Measurements from ENCODE around the gene FKBP15.

The FKBP15 gene

GRCh38 chr9:113222482-113222841 is 1.4 kb upstream of the FKBP15 start:
- Mint-ChIP-seq H3K4me1 (peaks cover 26% of the 10 kb centered on the region), H3K27me3 (no peaks in the 10 kb centered on the region), H3K9me3 (no peaks in the 10 kb centered on the region), H3K36me3 (ENCODE audit: insufficient read depth) (peaks cover 12% of the 10 kb centered on the region), H3K27ac (ENCODE audit: low read depth) (no peak overlapping the region), H3K4me3 (peak overlapping the region; percentile 91)
- no peak for DNase-seq (ENCODE audit: low spot score in 2 of 2)
- no peak for ATAC-seq (replicated peaks; ENCODE audit: extremely low read depth, poor library complexity, severe bottlenecking)

DNA sequence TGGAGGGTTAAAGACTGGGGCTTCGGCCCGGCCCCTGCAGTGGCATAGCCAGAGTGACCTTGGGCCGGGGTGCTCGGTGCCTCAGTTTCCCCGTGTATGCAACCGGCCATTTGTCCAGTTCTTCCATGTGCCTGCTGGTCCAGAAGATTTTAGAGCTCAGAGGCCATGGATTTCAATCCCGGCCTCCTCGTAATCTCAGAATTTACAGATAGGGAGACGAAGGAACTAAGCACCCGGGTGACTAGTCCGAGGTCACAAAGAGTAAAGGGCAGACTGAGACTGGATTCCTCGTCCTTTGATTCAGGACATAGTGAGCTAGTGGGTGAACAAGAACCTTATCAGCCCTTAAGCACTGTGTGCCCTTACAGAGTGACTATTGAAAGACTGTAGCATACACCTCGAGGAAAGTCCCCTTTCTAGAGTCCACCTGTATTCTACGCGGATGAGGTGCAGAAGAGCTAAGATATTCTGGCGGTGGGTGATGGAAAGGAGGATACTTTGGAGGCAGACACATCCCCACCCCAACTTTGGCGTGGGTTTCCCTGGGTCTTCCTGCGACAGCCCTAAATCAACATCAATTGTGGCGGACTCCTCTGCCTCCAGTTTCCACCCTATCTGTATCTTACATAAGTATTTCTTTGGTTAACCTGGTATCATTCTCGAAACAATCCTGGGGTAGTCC is 864 bp upstream of the FKBP15 start:
- no peaks in the 10 kb centered on the region for H3K9me3 Mint-ChIP-seq
- H3K4me1 Mint-ChIP-seq, result peaks cover 26% of the 10 kb centered on the region
- H3K4me3 Mint-ChIP-seq, result peak overlapping the region; percentile 91
- H3K36me3 Mint-ChIP-seq (ENCODE audit: insufficient read depth), result peaks cover 14% of the 10 kb centered on the region
- ATAC-seq (replicated peaks; ENCODE audit: extremely low read depth, poor library complexity, severe bottlenecking) (no peak), DNase-seq (ENCODE audit: low spot score in 2 of 2) (no peak)
- no peaks in the 10 kb centered on the region for H3K27me3 Mint-ChIP-seq
- H3K27ac Mint-ChIP-seq (ENCODE audit: low read depth), result peak overlapping the region; percentile 89

- Mint-ChIP-seq H3K4me3 (peak overlapping the region; percentile 91), H3K9me3 (no peaks in the 10 kb centered on the region), H3K27ac (ENCODE audit: low read depth) (peak overlapping the region; percentile 89), H3K4me1 (peaks cover 26% of the 10 kb centered on the region), H3K36me3 (ENCODE audit: insufficient read depth) (peaks cover 12% of the 10 kb centered on the region), H3K27me3 (no peaks in the 10 kb centered on the region)
- ATAC-seq (replicated peaks; ENCODE audit: extremely low read depth, poor library complexity, severe bottlenecking) (peak; percentile 42), DNase-seq (ENCODE audit: low spot score in 2 of 2) (no peak)
Measured at GRCh38 chr9:113220467-113221002, 542 bp downstream of the FKBP15 start.

DNA sequence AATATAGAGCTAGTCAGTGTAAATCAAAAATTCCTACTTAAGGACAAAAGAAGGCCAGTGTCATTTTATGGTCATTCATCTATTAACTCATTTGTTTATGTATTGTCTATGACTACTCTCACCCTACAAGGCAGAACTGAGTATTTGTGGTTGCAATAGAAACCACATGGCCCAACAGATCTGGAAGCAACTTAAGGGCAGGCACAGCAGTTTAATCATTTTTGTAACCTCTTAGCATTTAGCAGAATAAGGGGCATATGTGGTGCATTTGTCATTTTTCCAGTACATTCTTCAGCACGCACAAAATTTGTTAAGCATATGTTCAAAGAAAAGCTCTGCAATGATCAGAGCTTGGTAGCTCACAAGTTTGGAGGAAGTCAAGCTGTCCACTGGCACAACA is 1.1 kb downstream of the FKBP15 start:
- Mint-ChIP-seq H3K4me1 (peaks cover 30% of the 10 kb centered on the region), H3K4me3 (peak overlapping the region; percentile 91), H3K27me3 (no peaks in the 10 kb centered on the region), H3K36me3 (ENCODE audit: insufficient read depth) (peaks cover 14% of the 10 kb centered on the region), H3K27ac (ENCODE audit: low read depth) (peak overlapping the region; percentile 89), H3K9me3 (no peaks in the 10 kb centered on the region)
- DNase-seq (ENCODE audit: low spot score in 2 of 2) (no peak), ATAC-seq (replicated peaks; ENCODE audit: extremely low read depth, poor library complexity, severe bottlenecking) (peak; percentile 12)

- H3K4me3 Mint-ChIP-seq, result peak overlapping the region; percentile 91
- ATAC-seq (replicated peaks; ENCODE audit: extremely low read depth, poor library complexity, severe bottlenecking) (no peak), DNase-seq (ENCODE audit: low spot score in 2 of 2) (no peak)
- no peaks in the 10 kb centered on the region for H3K27me3 Mint-ChIP-seq
- peak overlapping the region; percentile 89 for H3K27ac Mint-ChIP-seq (ENCODE audit: low read depth)
- H3K36me3 Mint-ChIP-seq (ENCODE audit: insufficient read depth), result peaks cover 16% of the 10 kb centered on the region
- H3K4me1 Mint-ChIP-seq, result peaks cover 36% of the 10 kb centered on the region
- no peaks in the 10 kb centered on the region for H3K9me3 Mint-ChIP-seq
Measured at GRCh38 chr9:113219186-113219936, 1.7 kb downstream of the FKBP15 start.

- no peak for DNase-seq (ENCODE audit: low spot score in 2 of 2)
- Mint-ChIP-seq H3K27me3 (no peaks in the 10 kb centered on the region), H3K4me1 (peaks cover 29% of the 10 kb centered on the region), H3K9me3 (no peaks in the 10 kb centered on the region), H3K4me3 (no peak overlapping the region), H3K36me3 (ENCODE audit: insufficient read depth) (peaks cover 19% of the 10 kb centered on the region), H3K27ac (ENCODE audit: low read depth) (no peak overlapping the region)
- ATAC-seq (replicated peaks; ENCODE audit: extremely low read depth, poor library complexity, severe bottlenecking), result no peak
Measured at GRCh38 chr9:113216406-113216805, 4.7 kb downstream of the FKBP15 start.

DNA sequence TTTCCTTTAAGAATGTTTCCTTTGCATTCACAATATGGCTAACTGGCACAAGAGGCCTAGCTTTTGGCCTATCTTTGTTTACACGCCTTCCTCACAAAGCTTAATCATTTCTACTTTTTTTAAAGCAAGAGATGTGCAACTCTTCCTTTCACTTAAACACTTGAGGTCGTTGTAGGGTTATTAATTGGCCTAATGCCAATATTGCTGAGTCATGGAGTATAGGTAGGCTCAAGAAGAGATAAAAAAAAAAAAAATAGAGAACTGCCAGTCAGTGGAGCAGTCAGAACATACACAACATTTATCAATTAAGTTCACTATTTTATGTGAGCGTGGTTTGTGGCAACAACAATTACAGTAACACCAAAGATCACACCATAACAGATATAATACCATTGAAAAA is 5.9 kb downstream of the FKBP15 start:
- ATAC-seq (replicated peaks; ENCODE audit: extremely low read depth, poor library complexity, severe bottlenecking), result no peak
- H3K27ac Mint-ChIP-seq (ENCODE audit: low read depth), result peak overlapping the region; percentile 86
- DNase-seq (ENCODE audit: low spot score in 2 of 2), result no peak

GRCh38 chr9:113210815-113211214 is 10.3 kb downstream of the FKBP15 start:
- no peak for DNase-seq (ENCODE audit: low spot score in 2 of 2)
- Mint-ChIP-seq H3K4me3 (no peak overlapping the region), H3K9me3 (no peaks in the 10 kb centered on the region), H3K36me3 (ENCODE audit: insufficient read depth) (peaks cover 27% of the 10 kb centered on the region), H3K27ac (ENCODE audit: low read depth) (no peak overlapping the region), H3K27me3 (no peaks in the 10 kb centered on the region), H3K4me1 (peaks cover 15% of the 10 kb centered on the region)
- ATAC-seq (replicated peaks; ENCODE audit: extremely low read depth, poor library complexity, severe bottlenecking), result no peak

More for the DNA sequence above, 5.9 kb downstream of the FKBP15 start:
- Mint-ChIP-seq H3K27me3 (no peaks in the 10 kb centered on the region), H3K4me1 (peaks cover 22% of the 10 kb centered on the region), H3K36me3 (ENCODE audit: insufficient read depth) (peaks cover 12% of the 10 kb centered on the region), H3K9me3 (no peaks in the 10 kb centered on the region), H3K4me3 (no peak overlapping the region)

DNA sequence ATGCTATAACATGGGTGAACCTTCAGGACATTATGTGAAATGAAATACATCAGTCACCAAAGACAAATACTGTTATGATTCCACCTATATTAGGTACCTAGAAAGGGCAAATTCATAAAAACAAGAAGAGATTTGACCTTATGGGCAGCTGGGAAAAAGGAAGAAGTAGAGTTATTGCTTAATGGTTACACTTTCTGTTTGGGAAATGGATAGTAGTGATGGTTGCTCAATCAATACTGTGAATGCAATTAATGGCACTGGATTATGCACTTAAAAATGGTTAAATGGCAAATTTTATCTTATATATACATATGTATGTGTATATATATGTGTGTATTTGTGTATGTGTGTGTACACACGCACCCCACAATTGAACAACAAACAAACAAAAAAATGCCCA is 15.2 kb downstream of the FKBP15 start:
- Mint-ChIP-seq H3K36me3 (ENCODE audit: insufficient read depth) (peaks cover 48% of the 10 kb centered on the region), H3K4me3 (no peak overlapping the region)

DNA sequence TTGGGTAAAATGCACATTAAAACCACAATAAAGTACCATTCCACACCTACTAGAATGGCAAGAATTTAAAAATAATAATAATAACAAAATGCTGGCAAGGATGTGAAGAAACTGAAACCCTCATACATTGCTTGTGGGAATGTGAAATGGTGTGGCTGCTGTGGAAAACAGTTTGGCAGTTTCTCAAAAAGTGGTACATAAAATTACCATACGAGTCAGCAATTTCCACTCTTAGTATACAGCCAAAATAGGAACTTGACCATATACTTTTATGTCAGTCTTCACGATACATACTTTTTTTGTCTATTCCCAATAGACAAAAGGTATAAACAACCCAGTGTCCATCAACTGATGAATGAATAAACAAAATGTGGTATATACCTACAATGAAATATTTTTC is 15.6 kb downstream of the FKBP15 start:
- DNase-seq (ENCODE audit: low spot score in 2 of 2) (no peak), ATAC-seq (replicated peaks; ENCODE audit: extremely low read depth, poor library complexity, severe bottlenecking) (no peak)
- Mint-ChIP-seq H3K4me1 (peaks cover 5% of the 10 kb centered on the region), H3K27ac (ENCODE audit: low read depth) (no peak overlapping the region), H3K36me3 (ENCODE audit: insufficient read depth) (peaks cover 49% of the 10 kb centered on the region), H3K27me3 (no peaks in the 10 kb centered on the region), H3K9me3 (no peaks in the 10 kb centered on the region), H3K4me3 (no peak overlapping the region)

More for the DNA sequence above, 15.2 kb downstream of the FKBP15 start:
- H3K4me1 Mint-ChIP-seq, result peaks cover 5% of the 10 kb centered on the region
- no peaks in the 10 kb centered on the region for H3K27me3 Mint-ChIP-seq
- DNase-seq (ENCODE audit: low spot score in 2 of 2) (no peak), ATAC-seq (replicated peaks; ENCODE audit: extremely low read depth, poor library complexity, severe bottlenecking) (no peak)
- H3K9me3 Mint-ChIP-seq, result no peaks in the 10 kb centered on the region
- no peak overlapping the region for H3K27ac Mint-ChIP-seq (ENCODE audit: low read depth)

GRCh38 chr9:113199683-113200329 is 21.3 kb downstream of the FKBP15 start:
- no peak overlapping the region for H3K4me3 Mint-ChIP-seq
- no peaks in the 10 kb centered on the region for H3K9me3 Mint-ChIP-seq
- H3K27ac Mint-ChIP-seq (ENCODE audit: low read depth), result no peak overlapping the region
- H3K4me1 Mint-ChIP-seq, result no peaks in the 10 kb centered on the region
- no peak for ATAC-seq (replicated peaks; ENCODE audit: extremely low read depth, poor library complexity, severe bottlenecking)
- H3K27me3 Mint-ChIP-seq, result no peaks in the 10 kb centered on the region
- no peak for DNase-seq (ENCODE audit: low spot score in 2 of 2)
- peaks cover 51% of the 10 kb centered on the region for H3K36me3 Mint-ChIP-seq (ENCODE audit: insufficient read depth)

- ATAC-seq (replicated peaks; ENCODE audit: extremely low read depth, poor library complexity, severe bottlenecking) (no peak), DNase-seq (ENCODE audit: low spot score in 2 of 2) (no peak)
- H3K27me3 Mint-ChIP-seq, result no peaks in the 10 kb centered on the region
- no peaks in the 10 kb centered on the region for H3K9me3 Mint-ChIP-seq
- no peaks in the 10 kb centered on the region for H3K4me1 Mint-ChIP-seq
- H3K36me3 Mint-ChIP-seq (ENCODE audit: insufficient read depth), result peaks cover 51% of the 10 kb centered on the region
- H3K4me3 Mint-ChIP-seq, result no peak overlapping the region
- H3K27ac Mint-ChIP-seq (ENCODE audit: low read depth), result no peak overlapping the region
Measured at GRCh38 chr9:113192455-113192854, 28.6 kb downstream of the FKBP15 start.
